CD4-positive, alpha-beta T cell treated with Interleukin-6 at 100 ng/mL for 8 hours (primary cell): Measurements from ENCODE around the gene CPNE5.
A peak's percentile ranks its signal among the peaks of the same experiment; 100 is the strongest.

Source experiments
- DNase-seq: peaks from one replicate; pipeline ENCODE4 v3.0.0-alpha.2; 2020; ENCODE audit warnings: mixed read lengths, low spot score

CPNE5 gene

GRCh38 chr6:36834576-36835341 lies 4.5 kb downstream of the CPNE5 start:
- DNase-seq: no peak

- no peak for DNase-seq
Measured at GRCh38 chr6:36833182-36833789, 6.0 kb downstream of the CPNE5 start.

GRCh38 chr6:36832313-36832712 lies 6.9 kb downstream of the CPNE5 start:
- no peak for DNase-seq

- no peak for DNase-seq
Measured at GRCh38 chr6:36830577-36830976, 8.7 kb downstream of the CPNE5 start.

GRCh38 chr6:36829919-36830544 lies 9.2 kb downstream of the CPNE5 start:
- DNase-seq: no peak

- DNase-seq: peak; percentile 21
Measured at GRCh38 chr6:36827261-36828079, 11.8 kb downstream of the CPNE5 start.

DNA sequence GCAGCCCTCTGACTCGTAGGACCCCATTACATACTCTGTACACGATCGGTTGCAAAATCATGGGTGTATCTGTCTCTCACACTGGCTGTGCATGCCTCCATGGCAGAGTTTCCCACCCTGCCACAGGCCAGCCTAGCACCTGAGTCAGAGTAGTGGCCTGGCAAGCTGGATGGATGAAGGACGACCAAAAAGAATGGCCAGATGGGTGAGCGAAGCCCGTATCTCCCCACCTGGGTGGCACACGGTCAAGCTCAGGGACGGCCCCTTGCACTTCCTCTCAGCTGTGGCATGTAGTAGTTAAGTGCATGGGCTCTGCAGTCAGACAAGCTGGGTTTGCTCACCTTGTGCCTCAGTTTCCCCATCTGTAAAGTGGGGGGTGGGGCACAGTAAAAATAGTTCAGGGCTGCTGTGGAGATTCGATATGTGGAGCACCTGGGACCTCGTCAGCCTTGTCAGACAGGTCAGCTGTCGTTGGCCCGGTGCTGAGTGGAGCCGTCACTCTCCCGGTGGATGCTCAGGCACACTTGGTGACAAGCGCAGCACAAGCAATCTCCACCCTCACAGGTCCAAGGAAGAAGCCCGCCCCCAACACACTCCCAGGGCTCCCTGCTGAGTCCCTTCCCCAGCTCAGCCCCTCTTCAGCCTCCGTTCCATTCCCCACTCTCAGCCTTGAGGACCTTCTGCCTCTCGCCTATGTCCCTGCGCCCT lies 12.6 kb downstream of the CPNE5 start:
- no peak for DNase-seq

DNA sequence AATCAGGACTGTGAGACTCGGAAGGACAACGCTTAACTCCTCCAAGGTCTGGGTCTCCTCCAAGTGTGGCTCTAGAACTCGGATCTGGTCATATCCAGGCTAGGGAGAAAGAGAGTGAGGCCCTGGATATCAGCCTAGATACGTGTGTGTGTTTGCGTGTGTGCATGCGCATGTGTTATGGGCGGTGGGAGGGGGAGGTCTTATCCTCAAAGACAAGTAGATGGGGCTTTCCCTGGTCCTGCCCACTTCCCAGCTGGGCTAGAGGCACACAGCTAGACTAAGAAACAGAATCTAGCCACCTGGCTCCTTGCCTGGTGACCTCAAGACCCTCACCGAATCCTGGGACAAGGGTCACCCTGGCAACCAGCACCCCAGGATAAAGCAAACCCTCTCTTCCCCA lies 13.2 kb downstream of the CPNE5 start:
- no peak for DNase-seq

DNA sequence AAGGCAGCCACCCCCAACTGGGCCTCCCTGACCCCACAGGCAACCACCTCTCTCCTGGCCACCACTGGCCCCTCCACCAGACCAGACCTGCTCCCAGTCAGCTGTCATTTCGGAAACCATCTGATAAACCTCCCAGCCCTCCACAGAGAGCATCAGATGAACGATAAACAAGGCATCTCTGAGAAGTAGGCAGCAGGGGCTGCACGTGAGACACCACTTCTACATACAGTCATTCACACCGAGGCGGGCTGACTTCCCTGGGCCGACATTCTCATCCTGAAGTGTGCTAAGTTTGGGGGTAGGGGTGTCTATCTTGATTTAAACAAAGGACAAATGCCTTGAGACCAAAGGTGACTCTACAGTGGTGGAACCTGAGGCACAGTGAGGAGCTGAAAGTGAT lies 13.8 kb downstream of the CPNE5 start:
- DNase-seq: no peak

GRCh38 chr6:36824253-36824652 lies 15.0 kb downstream of the CPNE5 start:
- no peak for DNase-seq

GRCh38 chr6:36823421-36824096 lies 15.7 kb downstream of the CPNE5 start:
- no peak for DNase-seq

GRCh38 chr6:36822506-36823269 lies 16.6 kb downstream of the CPNE5 start:
- no peak for DNase-seq

DNA sequence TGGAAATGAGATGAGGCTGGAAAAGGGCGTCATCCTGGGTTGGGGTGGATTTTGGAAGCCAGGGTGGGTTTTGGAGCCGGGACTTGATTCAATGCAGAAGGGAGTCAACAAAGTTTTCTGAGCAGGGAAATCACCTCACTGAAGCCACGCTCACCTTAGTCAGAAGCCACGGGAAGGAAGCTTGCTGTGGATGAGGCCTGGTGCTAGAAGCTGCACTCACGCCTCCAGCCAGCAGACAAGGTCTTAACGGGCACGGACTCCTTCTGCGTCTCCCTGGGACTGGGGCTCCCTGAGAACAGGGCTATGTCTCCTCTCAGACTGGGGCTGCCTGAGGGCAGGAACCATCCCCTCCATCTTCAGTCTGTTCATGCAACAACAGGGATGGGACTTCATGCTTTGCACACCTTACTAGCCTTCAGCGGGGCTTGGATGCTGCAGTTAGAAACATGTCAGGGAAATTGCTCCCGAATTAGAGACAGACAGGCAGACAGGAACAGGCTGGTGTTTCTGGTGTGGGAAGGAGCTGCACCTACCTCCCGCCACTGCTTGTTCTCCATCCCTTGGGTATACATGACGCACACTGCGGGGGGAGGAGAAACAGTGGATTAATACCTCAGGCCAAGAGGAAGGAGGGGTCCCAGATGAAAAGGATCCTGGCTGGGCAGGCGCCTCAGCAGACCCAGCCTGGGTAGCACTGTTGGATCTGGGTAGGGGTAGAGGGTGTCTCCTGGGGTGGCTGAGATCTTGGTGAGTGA lies 17.5 kb downstream of the CPNE5 start:
- DNase-seq: no peak

DNA sequence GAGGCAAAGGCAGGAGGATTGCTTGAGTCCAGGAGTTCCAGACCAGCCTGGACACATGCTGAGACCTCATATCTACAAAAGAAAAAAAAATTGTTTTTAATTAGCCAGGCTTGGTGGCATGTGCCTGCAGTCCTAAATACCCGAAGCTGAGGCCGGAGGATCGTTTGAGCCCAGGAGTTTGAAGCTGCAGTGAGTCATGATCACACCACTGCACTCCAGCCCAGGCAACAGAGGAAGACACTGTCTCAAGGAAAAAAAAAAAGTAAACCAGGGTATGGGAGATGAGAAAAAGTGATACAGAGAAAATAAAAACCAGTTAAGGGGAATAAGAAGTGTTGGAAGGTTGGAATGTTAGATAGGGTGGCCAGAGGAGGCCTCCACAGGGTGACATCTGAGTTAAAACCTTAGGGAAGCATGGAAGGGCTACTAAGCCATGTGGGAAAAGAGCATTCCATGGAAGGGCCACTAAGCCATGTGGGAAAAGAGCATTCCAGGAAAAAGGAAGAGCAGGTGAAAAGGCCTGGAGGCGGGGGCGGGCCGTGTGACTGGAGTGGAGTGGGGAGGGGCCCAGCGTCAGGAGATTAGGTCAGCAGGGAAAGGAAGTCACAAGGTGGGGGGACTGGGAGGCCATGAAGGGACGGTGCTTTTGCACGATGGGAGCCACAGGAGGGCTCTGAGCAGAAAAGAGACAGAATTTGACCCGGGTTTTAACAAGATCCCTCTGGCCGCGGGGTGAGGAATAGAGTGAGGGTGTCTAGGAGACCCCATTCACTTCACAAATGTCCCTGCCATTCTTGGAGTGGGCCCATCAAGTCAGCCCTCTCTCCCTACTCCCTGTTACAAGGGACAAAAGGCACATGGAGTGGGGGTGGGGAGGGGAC lies 18.3 kb downstream of the CPNE5 start:
- DNase-seq: no peak

- DNase-seq: no peak
Measured at GRCh38 chr6:36818756-36819155, 20.5 kb downstream of the CPNE5 start.

DNA sequence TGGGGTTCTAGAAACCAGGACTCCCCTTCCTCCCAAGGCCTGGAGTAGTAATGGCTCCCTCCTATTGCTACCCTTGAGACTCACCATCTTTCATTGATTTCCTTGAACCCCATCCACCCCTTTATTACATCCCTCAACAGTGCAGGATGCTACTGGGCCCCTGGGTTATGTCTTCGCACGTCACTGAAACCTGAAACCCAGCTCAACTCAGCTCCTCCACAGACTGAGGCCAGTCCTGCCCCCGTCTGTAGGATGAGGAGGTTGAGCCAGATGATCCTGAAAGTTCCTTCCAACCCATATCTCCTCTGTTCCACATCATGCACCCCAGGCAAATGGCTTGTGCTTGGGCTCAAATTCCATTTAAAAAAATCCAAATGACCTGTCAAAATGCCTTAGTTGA lies 21.4 kb downstream of the CPNE5 start:
- DNase-seq: no peak

- DNase-seq: no peak
Measured at GRCh38 chr6:36817176-36817817, 21.9 kb downstream of the CPNE5 start.
